Rectal smooth muscle tissue (tissue), 1 donor: ENCODE measurements around the gene NFKB2.
A peak's percentile ranks its signal among the peaks of the same experiment; 100 is the strongest.

Source experiments
- H3K27ac ChIP-seq: one replicate; pipeline ENCODE4 v1.7.0; 2013; ENCODE audit warnings: low read depth, low read length, inconsistent platforms
- H3K27me3 ChIP-seq: one replicate; pipeline ENCODE4 v1.7.0; 2013; ENCODE audit warnings: low read length; ENCODE audit not compliant: control insufficient read depth, insufficient read depth
- H3K36me3 ChIP-seq: one replicate; pipeline ENCODE4 v1.7.0; 2013; ENCODE audit warnings: low read length; ENCODE audit not compliant: control insufficient read depth, insufficient read depth
- H3K4me1 ChIP-seq: one replicate; pipeline ENCODE4 v1.7.0; 2013; ENCODE audit warnings: low read length; ENCODE audit not compliant: control insufficient read depth, insufficient read depth
- H3K4me3 ChIP-seq: one replicate; pipeline ENCODE4 v1.7.0; 2013; ENCODE audit warnings: low read length
- H3K9ac ChIP-seq: one replicate; pipeline ENCODE4 v1.7.0; 2013; ENCODE audit warnings: low read length

Gene NFKB2

DNA sequence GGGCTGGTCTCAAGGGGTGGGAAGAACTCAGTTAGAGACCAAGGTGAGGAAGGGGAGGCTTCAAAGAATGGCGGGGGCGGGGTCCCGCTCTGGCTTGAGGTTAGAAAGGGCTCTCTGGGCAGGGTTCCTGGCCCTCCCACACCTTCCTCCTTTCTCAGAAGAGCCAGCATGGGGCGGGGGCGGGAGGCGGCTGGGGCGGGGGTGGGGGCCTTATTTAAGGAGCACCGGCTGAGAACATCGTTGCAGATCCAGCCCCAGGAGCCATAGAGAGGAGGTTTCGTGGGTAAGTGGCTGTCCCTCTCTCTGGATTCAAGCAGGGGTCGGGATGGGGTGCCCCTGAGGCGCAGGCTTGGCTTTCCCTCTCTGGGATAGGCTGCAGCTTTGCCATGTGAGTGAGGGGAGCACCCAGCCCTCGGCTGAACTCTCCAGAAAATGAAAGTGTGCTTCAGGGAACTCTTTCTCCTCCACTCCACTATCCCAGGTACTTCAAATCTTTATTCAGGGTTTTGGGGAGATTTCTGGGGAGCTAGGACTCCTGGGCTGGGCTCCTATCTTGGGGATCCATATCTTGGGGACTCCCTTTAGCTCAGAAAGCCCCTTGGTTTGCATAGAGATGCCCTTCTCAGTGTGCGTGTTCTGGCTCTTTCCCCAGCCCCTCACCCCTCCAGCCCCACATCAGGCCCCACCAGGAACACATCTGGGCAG is 40.2 kb downstream of the NFKB2 start:
- Histone ChIP-seq H3K4me3 (peak overlapping the region; percentile 36), H3K4me1 (peaks cover 7% of the 10 kb centered on the region), H3K27ac (no peak overlapping the region), H3K27me3 (no peaks in the 10 kb centered on the region), H3K9ac (no peak overlapping the region), H3K36me3 (no peaks in the 10 kb centered on the region)

DNA sequence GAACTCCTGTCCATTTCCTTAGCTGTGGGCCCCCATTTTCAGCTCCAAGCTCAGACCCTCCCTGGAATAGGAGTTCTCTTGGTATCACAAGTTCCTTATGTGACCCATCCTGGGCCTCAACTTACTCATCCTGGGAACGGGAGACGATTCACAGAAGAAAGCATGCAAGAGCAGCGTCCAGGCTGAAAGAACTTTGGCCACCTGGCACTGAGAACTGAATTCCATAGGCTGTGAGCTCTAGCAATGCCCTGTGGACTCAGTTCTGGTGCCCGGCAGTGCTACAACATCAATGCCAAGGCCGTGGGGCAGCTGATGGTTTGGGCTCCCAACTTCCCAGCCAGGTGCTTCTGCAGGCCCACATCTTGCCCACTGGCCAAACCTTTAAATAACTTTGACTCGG is 40.8 kb downstream of the NFKB2 start:
- H3K9ac ChIP-seq = no peak overlapping the region
- H3K36me3 ChIP-seq = no peaks in the 10 kb centered on the region
- no peak overlapping the region for H3K27ac ChIP-seq
- peak overlapping the region; percentile 18 for H3K4me3 ChIP-seq
- H3K4me1 ChIP-seq = peaks cover 7% of the 10 kb centered on the region
- H3K27me3 ChIP-seq = no peaks in the 10 kb centered on the region

DNA sequence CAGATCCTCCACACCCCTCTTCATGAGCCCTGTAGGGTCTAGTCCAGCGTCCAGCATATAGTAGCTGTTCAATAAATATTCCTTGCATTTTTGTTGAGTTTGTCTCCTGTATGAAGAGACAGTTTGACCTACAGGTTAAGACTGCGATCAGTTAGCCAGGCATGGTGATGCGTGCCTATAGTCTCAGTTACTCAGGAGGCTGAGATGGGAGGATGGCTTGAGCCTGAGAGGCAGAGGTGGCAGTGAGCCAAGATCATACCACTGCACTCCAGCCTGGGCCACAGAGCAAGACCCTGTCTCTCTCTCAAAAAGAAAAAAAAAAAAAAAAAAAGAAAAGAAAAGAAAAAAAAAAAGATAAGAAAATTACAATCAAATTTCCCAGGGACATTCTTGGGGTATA is 42.0 kb downstream of the NFKB2 start:
- H3K27ac ChIP-seq = no peak overlapping the region
- no peaks in the 10 kb centered on the region for H3K4me1 ChIP-seq
- H3K9ac ChIP-seq = no peak overlapping the region
- H3K36me3 ChIP-seq = no peaks in the 10 kb centered on the region
- H3K4me3 ChIP-seq = no peak overlapping the region
- no peaks in the 10 kb centered on the region for H3K27me3 ChIP-seq

DNA sequence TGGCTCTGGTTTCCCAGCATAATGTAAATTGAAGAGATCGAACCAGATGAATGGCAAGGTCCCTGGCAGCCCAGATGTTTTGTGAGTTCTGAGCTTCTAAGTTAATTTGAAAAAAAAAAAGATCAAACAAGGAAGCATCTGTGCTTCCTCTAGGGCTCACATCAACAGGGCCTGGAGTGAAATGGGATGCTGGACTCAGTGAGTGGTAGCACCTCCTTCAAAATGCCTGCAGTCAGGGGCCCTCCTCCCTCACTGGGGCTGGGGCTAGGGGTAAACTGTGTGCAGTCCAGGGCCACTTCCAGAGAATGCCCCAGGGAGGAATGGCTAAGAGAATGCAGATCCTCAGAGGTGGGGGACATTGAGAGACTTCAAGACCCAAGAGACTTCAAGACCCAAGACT is 42.9 kb downstream of the NFKB2 start:
- H3K4me1 ChIP-seq = no peaks in the 10 kb centered on the region
- no peaks in the 10 kb centered on the region for H3K27me3 ChIP-seq
- H3K36me3 ChIP-seq = no peaks in the 10 kb centered on the region
- no peak overlapping the region for H3K9ac ChIP-seq
- H3K27ac ChIP-seq = no peak overlapping the region
- H3K4me3 ChIP-seq = no peak overlapping the region

DNA sequence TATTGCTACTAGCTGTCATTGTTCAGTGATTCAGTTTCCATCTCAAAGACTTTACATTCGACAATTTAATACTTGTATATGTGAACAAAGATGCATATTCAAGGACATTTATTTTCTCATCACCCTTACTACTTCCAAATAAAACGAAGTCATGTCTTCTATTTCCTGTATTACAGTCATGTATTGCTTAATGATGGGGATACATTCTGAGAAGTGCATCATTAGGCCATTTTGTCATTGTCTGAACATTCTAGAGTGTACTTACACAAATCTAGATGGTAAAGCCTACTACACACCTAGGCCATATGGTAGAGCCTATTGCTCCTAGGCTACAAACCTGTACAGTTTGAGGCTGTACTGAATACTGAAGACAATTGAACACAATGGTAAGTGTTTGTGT is 49.3 kb downstream of the NFKB2 start:
- no peaks in the 10 kb centered on the region for H3K36me3 ChIP-seq
- H3K27ac ChIP-seq = no peak overlapping the region
- H3K4me3 ChIP-seq = no peak overlapping the region
- H3K27me3 ChIP-seq = no peaks in the 10 kb centered on the region
- no peaks in the 10 kb centered on the region for H3K4me1 ChIP-seq
- H3K9ac ChIP-seq = no peak overlapping the region

DNA sequence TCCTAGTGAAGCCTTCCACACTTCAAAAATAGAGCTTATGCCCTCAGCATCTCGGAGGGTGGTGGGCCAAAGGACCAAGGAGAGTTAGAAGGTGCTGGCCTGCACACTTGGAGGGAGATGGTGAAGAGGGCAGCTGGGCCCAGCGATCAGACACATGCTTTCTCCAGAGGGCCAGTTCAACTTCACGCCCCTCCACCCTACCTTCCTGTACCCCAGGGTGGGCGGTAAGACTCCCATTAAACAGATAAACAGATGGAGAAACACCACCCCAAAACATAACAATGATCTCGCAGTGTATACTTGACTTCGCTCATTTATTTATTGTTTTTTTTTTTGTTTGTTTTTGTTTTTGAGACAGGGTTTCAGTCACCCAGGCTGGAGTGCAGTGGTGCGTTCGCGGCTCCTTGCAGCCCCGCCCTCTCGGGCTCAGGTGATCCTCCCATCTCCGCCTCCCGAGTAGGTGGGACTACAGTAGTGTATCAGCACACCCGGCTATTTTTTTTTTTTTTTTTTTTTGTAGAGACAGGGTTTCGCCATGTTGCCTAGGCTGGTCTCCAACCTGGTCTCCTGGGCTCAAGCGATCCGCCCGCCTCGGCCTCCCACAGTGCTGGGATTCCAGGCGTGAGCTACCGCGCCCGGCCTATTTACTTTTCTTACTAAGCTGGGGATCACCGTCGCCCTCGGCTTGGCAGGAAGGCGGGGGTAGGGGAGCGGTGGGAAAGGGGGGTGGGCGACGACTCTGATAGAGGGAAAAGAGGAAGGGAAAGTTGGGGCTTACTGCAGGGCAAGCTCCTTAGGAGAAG is 54.0 kb downstream of the NFKB2 start:
- H3K9ac ChIP-seq = peak overlapping the region; percentile 46
- peak overlapping the region; percentile 54 for H3K27ac ChIP-seq

DNA sequence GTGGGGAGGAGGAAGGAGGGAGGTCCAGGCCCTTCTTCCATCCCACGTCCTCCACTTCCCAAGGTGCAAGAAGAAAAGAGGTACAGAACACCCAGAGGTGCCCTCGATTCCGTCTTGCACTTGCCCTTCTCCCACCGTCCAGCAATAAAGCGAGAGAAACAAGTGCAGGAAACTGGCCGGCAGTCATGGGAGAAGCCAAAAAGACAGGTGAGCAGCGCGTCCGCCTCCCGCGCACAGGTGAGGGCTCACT is 54.5 kb downstream of the NFKB2 start:
- Histone ChIP-seq H3K27ac (peak overlapping the region; percentile 54), H3K27me3 (no peaks in the 10 kb centered on the region), H3K4me1 (no peaks in the 10 kb centered on the region), H3K36me3 (no peaks in the 10 kb centered on the region), H3K9ac (peak overlapping the region; percentile 46), H3K4me3 (peak overlapping the region; percentile 80)

More for the DNA sequence above, 54.0 kb downstream of the NFKB2 start:
- no peaks in the 10 kb centered on the region for H3K27me3 ChIP-seq
- no peaks in the 10 kb centered on the region for H3K36me3 ChIP-seq
- no peaks in the 10 kb centered on the region for H3K4me1 ChIP-seq
- H3K4me3 ChIP-seq = peak overlapping the region; percentile 80

DNA sequence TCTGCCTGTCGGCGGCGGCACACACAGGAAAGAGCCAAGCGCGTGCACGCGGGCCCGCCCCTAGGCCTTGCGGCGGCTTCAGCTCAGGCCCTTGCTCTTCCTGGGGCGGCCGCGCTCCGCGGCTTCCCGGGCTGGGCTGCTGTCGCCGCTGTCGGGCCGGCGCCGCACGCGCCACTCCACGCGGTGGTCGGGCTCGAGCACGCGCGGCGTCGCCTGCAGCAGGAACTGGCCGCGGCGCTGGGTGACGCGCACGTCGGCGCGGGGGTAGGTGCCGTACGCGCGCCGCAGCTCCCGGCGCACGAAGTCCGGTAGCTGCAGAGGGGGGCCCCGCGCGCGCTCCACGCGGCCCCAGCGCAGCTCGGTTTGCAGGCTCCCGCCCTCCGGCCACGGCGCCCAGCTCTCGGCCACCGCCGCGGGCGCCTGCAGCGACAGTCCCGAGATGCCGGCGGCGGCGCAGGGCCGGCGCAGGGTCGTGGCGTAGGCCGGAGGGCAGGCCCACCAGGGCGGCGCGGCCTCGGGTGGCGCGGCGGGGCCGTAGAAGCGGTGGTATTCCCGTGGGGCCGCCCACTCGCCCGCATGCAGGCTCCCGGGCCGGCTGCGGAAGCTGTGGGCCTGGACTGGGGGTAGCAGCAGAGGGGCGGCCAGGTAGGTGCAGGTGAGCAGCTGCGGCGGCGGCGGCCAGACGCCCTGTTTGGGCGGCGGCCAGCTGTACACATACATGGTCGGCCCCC is 55.0 kb downstream of the NFKB2 start:
- peak overlapping the region; percentile 80 for H3K4me3 ChIP-seq
- peak overlapping the region; percentile 62 for H3K27ac ChIP-seq
- no peaks in the 10 kb centered on the region for H3K27me3 ChIP-seq
- H3K36me3 ChIP-seq = no peaks in the 10 kb centered on the region
- peak overlapping the region; percentile 46 for H3K9ac ChIP-seq
- no peaks in the 10 kb centered on the region for H3K4me1 ChIP-seq

DNA sequence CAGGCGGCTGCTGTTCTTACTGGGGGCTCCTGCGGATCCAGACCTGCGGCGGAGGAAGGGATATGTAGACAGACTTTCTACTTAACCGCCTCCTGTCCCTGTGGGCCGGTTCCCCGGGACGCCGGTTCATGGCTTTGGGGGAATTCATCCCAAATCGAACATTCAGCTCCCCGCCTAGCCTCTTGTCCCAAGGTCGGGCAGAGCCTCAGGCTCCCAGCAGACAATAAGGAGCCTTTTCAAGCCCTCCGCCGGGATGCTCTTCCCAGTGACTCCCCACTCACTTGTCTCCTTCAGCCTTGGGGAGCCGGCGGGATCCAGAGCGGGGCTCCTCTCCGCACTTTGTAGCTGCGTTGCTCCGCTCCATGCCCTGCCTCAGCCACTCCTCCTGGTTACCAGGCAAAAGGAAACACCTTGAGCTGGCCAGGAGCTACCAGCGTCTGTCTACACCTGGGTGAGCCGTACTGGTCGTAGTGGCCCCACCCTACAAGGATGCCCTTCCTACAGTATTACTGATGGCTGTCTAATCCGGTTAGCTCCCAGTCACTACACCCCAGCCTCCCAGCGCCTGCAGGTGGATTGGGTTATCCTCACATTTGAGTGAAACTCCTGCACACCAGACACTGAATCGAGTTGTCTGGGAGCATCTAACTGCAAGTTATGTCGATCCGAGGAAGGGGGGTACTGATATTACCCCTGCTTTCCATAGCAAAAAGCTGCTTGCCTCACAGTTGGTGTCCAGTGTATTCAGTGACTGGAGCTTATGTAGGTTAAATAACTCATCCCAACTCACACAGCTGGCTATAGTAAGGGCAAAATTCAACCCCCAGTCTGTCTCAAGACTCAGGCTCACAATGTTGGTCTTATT is 55.8 kb downstream of the NFKB2 start, which contains the start of gene C10orf95:
C10orf95 (minus strand) TSS at position 439 of the 865 bp plus-strand sequence. CDS start 450 bp downstream, outside the sequence.
- Histone ChIP-seq H3K36me3 (no peaks in the 10 kb centered on the region), H3K4me3 (peak within 1 kb of the TSS; percentile 80), H3K9ac (peak within 1 kb of the TSS; percentile 24), H3K4me1 (no peaks in the 10 kb centered on the region), H3K27ac (peak within 1 kb of the TSS; percentile 62), H3K27me3 (no peaks in the 10 kb centered on the region)
